Stomach (tissue), 4 donors: ENCODE results near the gene CDH22.

ENCODE experiments used
- POLR2AphosphoS5 ChIP-seq, 3 donors: sonication (generic); formaldehyde crosslinking; IDR thresholded peaks; one replicate each; pipeline ENCODE4 v1.6.1; 2016; ENCODE audit warnings: antibody characterized with exemption in 3 of 3
- TF ChIP-seq, protein P1 (sequence below), 7 experiments: fragments of 450-650 bp in 4 of 7; fragments of 200-600 bp in 3 of 7; sonication (generic) in 3 of 7; IDR thresholded peaks; one replicate each; pipeline ENCODE4 v1.5.1; 2016 to 2019; ENCODE audit warnings: antibody characterized with exemption in 7 of 7, control low read depth in 2 of 7, mild to moderate bottlenecking in 1 of 7

DNA sequence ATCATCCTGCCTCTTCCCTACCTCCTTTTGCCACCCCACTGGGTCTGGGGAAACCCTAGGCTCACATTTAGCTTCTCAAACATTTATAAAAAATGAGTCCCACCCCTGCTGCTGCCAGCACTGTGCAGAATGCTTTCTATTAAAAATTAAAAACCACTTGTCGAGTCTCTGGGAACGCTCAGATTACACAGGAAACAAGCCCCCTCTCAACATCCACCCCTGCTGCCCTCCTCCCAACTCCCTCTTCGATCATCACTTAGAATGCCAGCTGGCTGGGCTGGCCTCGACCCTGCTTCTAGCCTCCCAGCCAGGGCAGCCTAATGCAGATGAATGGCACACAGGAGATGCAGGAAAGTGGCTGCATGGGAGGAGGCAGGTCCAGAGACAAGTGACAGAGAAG is 75.8 kb downstream of the CDH22 start:
- TF ChIP-seq, protein P1, sequence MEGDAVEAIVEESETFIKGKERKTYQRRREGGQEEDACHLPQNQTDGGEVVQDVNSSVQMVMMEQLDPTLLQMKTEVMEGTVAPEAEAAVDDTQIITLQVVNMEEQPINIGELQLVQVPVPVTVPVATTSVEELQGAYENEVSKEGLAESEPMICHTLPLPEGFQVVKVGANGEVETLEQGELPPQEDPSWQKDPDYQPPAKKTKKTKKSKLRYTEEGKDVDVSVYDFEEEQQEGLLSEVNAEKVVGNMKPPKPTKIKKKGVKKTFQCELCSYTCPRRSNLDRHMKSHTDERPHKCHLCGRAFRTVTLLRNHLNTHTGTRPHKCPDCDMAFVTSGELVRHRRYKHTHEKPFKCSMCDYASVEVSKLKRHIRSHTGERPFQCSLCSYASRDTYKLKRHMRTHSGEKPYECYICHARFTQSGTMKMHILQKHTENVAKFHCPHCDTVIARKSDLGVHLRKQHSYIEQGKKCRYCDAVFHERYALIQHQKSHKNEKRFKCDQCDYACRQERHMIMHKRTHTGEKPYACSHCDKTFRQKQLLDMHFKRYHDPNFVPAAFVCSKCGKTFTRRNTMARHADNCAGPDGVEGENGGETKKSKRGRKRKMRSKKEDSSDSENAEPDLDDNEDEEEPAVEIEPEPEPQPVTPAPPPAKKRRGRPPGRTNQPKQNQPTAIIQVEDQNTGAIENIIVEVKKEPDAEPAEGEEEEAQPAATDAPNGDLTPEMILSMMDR (IDR thresholded peaks at IDR 0.05): no peak
- no peak for TF ChIP-seq POLR2AphosphoS5 (IDR thresholded peaks at IDR 0.05)
